Endometrial microvascular endothelial cells (primary cell): ENCODE data around the gene METAP1D. TPM values are rescaled to one million over a fixed set of nuclear protein-coding genes. Genes with fewer than 3 reads are reported as not detected.

Experiments used
- in situ Hi-C: cut with HindIII; loops from 2 replicates; pipeline ENCODE4 v1.10.0; 2017; ENCODE audit warnings: low sequenced_read_pairs, low pct_unique_long_range_greater_than_20kb; ENCODE audit errors: inconsistent ontology term
- total RNA-seq: library from RNA; depleted of rRNA; stranded (reverse); fragments of >200 nt; gene quantifications from one replicate; pipeline ENCODE4 v1.2.3, GENCODE V29; 2015; ENCODE audit errors: inconsistent ontology term

METAP1D gene
- total RNA-seq, 1 donor from 2014 or later, result 3.4 TPM

- in situ Hi-C loops, result no loop called here
These were observed 97.9 kb downstream of the METAP1D start for GRCh38 chr2:172097557-172098131.

DNA sequence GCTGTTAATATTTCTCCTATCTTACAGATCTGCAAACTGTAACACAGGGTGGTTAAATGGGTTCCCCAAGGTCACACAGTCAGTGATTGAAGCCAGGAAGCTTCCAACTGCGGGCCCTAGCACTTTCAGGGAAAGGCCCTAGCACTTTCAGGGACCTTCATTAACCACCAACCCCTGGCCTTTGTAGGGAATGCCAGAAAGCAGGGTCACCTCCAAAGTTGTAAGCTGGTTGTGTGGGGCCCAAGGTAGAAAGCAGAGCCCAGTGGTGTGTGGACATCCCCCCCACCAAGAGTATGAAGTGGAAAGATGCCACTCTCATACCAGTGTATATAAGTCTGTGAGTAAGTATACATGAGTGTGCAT lies 98.5 kb downstream of the METAP1D start:
- in situ Hi-C loops, result no loop called here

DNA sequence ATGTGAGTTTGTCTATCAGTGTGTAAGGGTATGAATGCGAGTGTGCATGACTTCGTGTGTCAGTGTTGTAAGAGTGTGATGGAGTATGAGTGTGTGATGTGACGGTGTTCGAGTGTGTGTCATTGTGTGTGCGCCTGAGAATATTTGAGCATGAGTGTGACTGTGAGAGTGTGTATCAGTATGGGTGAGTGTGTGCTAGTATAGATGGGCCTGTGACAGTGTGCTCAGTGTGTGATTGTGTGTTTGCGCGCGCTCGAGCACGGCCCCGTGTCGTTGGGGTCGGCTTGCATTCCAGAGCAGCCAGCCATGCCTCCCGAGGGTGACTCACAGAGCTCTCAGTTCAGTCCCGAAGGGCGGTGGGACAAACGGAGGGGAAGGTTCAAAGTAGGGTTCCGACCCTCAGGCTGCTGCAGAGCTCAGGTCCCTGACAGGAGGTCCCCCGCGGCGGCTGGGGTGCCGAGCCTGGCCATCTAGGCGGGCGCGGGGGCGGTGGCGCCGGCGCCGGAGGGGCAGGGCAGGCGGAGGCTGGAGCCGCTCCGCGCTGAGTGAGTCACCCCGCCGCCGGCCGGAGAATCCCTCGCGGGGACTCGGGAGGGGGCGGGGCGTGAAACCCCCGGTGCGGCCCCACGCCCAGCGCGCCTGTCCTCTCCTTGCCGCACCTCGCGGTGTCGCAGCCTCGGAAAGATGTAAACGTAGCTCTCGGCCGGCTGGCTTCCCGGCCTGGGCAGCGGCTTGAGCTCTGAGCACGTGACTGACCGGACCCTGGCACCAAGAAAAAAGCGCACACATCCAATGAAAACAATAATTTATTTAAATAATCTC lies 99.1 kb downstream of the METAP1D start:
- in situ Hi-C loops, result no loop called here

DNA sequence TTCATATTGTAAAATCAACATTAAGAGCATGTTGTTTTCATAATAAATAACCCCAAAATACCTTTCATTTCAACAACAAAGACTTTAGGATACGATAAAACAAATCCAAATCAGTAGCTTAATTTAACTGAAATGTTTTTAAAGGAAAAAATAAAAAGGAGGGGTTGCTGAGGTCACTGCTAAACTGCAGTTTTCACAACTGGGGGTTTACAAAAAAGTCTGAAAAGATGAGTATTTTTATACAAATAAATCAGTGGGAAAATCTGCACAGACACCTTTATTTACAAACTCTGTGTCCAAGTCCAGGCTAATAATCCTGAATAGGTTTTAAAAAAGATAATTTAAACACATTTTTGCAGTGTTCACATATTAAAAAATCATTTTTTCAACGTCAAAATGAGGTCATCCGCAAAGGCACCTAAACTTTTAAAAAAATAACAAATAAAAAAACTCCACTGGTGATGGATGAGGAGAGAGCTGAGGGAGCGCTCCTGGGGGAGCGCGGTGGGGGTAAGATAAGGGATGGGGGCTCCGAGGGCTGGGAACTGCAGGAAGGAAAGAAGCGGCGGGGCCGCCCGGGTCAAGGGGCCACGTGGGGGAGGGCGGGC lies 99.8 kb downstream of the METAP1D start:
- in situ Hi-C loops, result no loop called here

GRCh38 chr2:172100080-172100934 lies 100.6 kb downstream of the METAP1D start:
- in situ Hi-C loops, result no loop called here

DNA sequence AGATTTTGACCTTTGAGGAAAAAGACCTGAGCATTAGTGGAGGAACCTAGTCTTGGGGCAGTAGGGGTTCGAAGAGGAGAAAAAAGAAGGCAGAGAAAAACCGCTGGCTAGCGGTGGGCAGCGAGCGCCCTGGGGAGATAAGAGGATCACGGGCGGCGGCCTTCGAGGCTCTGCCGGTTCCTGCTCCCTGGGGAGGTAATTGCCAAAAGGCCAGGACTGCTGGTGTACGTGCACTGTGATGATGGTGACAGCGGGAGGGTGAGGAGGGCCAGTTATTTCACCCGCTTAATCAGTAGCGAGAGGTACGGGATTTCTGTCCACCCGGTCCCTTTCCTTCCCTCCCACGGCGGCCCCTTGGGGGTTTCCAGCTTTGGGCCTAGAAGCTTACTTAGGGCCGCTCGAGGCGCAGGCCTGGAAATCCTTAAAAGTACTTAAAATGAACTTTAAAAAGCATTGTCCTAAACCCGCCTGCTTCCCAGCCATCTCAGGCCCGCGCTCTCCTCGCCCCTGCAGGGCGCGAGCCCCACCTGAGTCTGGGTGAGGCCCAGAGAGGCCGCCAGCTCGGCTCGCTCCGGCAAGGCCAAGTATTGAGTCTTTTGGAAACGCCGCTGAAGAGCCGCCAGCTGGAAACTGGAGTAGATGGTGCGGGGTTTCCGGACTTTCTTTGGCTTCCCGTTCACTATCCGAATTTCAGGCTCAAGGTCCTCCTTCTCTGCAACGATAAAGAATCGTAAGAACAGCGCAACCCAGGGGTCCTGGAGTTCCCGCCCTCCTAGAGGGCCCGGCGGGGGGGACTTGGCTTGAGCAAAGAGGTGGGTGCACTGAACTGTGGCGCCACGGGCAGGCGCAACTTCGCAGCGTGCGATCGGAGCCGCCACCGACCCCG lies 101.4 kb downstream of the METAP1D start:
- in situ Hi-C loops, result no loop called here

DNA sequence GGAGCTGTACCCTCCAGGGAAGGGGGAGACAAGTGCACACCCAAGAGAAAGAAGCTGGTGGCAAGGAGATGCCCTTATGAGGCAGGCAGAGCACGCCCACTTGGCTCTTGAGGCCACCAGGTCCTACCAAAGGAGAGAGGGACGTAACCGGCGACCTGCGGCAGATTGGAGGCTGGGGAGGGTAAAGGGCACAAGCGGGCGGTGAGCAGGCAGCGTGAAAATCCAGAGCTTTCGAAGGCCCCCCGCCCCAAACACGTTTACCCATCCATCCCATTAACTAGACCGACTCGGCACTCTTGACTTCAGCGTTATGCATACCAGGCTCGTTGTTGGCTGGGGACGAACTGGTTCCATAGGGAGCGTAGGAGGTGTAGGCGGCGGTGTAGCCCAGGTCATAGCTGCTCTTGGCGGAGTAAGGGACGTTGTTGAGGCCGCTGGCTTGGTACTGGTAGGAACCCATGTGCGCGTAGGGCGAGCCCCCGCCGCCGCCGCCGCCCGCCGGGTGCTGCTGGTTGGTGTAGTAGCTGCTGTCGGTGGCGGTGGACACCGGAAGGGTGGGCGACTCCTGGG lies 102.2 kb downstream of the METAP1D start:
- in situ Hi-C loops, result no loop called here

DNA sequence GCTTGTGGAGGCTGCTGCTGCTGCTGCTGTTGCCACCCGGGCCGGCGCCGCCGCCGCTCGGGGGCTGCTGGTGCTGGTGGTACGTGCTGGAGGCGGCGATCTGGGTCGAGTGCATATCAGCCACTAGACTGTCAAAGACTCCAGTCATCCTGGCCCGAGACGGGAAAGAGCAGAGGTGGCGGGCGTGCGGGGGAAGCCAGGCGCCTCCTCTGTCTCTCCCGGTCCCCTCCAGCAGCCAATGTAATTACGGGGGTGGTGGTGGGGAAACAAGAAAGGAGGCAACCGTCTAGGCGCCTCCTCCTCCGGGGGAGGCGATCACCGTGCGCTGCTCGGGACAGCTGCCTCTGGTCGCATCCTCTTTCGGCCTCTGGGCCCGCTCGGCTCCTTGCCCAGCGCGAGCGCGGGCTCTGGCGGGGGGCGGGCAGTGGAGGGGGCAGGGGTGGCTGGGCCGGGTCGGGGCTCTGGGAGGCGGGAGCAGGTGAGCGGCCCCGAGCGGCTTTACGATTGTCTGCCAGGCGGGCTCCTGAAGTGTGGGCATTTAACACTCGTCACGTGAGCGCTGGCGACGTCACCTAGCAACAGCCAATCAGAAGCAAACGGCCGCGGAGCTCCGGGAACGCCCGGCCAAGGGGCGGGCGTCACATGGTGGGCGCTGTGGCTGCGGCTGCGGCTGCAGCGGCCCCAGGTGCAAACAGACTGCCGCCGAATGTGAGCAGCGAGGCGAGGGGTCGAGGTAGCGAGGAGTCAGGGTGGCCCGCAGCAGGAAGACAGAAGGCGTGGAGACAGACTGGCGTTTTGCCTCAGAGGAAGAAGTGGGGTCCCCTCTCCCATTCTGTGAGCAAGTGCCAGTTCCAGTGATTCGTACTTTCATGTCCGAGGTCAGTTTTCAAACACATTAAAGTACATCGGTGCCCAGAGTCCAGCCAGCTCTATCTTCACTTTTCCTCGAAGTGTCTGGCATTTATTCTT lies 102.9 kb downstream of the METAP1D start, which contains the start of gene DLX2:
DLX2 (minus strand) TSS at position 510 of the 969 bp plus-strand sequence; CDS start at position 148, 362 bp downstream.
- in situ Hi-C loops, result no loop called here

DNA sequence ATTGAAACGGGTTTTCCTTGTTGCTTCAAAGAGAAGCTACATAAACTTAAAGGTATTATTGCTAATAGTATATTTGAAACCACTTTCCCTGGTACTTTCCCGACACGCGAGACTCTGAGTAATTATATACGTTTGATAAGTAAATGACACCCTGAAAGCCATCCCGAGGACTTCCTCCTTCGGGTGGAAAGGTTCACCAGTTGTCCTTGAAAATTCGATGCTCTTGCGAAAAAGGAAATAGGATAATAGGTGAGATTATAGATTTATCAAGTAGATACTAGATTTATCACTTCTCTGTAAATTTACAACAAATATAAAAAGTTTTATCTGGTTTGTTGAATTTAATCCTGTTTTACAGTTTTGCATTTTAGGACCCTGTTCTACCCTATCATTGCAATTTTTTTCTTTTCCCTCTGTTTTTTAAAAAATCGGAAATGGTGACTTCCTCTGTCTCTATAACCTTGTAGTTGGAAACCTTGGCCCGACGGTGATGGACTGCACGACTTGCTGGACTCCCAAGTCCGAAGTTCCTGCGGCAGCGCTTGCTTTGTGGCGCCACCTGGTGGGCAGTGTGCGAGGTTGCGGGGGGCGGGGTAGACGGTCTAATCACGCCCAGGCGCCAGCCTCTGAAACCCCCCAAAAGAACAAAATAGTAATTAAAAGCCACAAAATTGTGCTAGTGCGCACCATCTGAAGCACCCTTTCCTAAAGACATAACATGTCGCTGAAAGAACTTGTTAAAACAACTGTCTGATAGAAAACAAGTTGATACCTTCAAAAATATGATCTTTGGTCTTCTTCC lies 103.9 kb downstream of the METAP1D start:
- in situ Hi-C loops, result no loop called here

- in situ Hi-C loops, result no loop called here
These were observed 105.8 kb downstream of the METAP1D start for GRCh38 chr2:172105471-172106107.

DNA sequence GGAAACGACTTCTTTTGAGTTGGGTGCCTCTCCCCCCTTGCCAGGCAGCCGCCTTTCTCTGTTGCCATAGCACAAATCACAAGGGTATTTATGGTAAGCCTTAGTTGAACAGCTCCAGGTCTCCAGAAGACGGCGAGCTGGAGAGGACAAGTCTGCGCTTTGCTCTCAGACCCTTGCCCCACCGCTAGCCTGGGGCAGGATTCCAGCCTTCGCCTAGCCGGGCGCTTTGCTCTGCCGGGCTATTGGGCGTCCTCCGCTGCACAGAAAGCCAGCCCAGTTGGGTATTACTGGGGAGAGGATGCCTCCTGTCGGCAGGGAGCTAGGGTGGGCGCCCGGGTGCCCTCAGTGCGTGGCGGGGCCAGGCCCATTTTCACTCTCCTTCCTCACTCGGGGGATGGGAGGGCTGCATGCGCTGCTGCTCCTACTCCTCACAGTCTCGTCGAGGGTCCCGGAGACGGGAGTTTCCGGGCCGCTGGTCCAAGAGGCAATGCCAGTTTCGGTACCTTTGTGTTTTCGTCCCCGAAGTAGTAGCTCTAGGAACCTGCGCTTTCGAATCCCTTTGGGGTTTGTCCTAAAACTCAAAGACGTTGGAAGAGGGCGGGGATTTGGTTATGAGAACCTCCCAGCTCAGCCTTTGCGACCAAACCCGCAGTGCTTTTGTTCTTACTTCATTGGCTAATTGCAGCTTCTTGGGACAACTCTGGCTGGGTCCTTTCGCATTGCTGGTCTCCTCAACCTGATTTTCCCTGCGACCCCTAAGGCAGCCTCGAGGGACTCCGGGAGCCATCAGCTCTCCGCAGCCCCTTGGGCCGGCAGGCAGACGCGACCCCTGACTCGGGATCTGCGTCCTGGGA lies 106.6 kb downstream of the METAP1D start:
- in situ Hi-C loops, result no loop called here

- in situ Hi-C loops, result no loop called here
These were observed 108.2 kb downstream of the METAP1D start for GRCh38 chr2:172107690-172108586.

DNA sequence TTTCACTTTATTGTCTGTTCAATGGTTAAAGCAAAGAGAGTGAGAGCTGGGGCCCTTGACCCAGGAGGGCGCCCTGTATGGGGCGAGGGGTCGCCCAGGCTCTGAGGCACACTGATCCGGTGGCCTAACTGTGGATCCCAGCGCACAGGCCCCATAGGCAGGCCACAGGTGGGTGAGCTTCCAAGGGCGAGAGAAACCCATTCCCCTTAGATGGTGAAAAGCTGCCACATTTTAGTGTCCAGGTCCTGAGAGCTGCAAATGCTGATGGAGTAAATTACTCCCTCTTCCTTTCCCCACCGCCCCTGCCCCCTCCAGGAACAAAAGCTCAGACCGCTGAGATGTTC lies 108.8 kb downstream of the METAP1D start:
- in situ Hi-C loops, result no loop called here
